DOHH2 (cell line): ENCODE measurements around the gene NPAS3.

Experiments used
- H3F3A ChIP-seq: fragments of 200-600 bp; sonication (generic), shearing (Covaris generic); 2 replicates; pipeline ENCODE4 v1.6.0; 2016; ENCODE audit warnings: antibody characterized with exemption, mild to moderate bottlenecking; ENCODE audit not compliant: control insufficient read depth, insufficient read depth
- H3K27ac ChIP-seq: fragments of 200-600 bp; sonication (generic); 2 replicates; pipeline ENCODE4 v1.5.1; 2014; ENCODE audit warnings: low read depth, mild to moderate bottlenecking, low read length, moderate library complexity
- H3K27me3 ChIP-seq: fragments of 200-600 bp; sonication (generic); 2 replicates; pipeline ENCODE4 v1.6.1; 2014; ENCODE audit warnings: mild to moderate bottlenecking, low read length, mixed read lengths; ENCODE audit not compliant: control insufficient read depth
- H3K36me3 ChIP-seq: fragments of 200-600 bp; sonication (generic); 2 replicates; pipeline ENCODE4 v1.6.1; 2014; ENCODE audit warnings: mild to moderate bottlenecking, low read length, moderate library complexity, mixed read lengths; ENCODE audit not compliant: control insufficient read depth
- H3K4me1 ChIP-seq: fragments of 200-600 bp; sonication (generic); 2 replicates; pipeline ENCODE4 v1.6.1; 2014; ENCODE audit warnings: mild to moderate bottlenecking, low read length, mixed read lengths; ENCODE audit not compliant: control insufficient read depth
- H3K4me2 ChIP-seq: fragments of 200-600 bp; sonication (generic); 2 replicates; pipeline ENCODE4 v1.6.0; 2014; ENCODE audit warnings: mild to moderate bottlenecking, low read length, moderate library complexity
- H3K4me3 ChIP-seq: fragments of 200-600 bp; sonication (generic); 2 replicates; pipeline ENCODE4 v1.5.1; 2014; ENCODE audit warnings: mild to moderate bottlenecking, low read length, mixed read lengths
- H3K79me2 ChIP-seq: fragments of 200-600 bp; sonication (generic); 2 replicates; pipeline ENCODE4 v1.6.1; 2014; ENCODE audit warnings: mild to moderate bottlenecking, low read length, mixed read lengths; ENCODE audit not compliant: control insufficient read depth
- H3K9me2 ChIP-seq: fragments of 200-600 bp; sonication (generic); replicated peaks from 2 replicates; pipeline ENCODE4 v1.6.1; 2014; ENCODE audit warnings: mild to moderate bottlenecking, low read length, mixed read lengths; ENCODE audit not compliant: control insufficient read depth
- H3K9me3 ChIP-seq: fragments of 200-600 bp; sonication (generic); 2 replicates; pipeline ENCODE4 v1.6.1; 2014; ENCODE audit warnings: antibody characterized with exemption, low read length, mixed read lengths; ENCODE audit not compliant: control insufficient read depth, insufficient read depth
- H4K20me1 ChIP-seq: fragments of 200-600 bp; sonication (generic); 2 replicates; pipeline ENCODE4 v1.6.0; 2014; ENCODE audit warnings: low read depth, mild to moderate bottlenecking, antibody characterized with exemption, low read length, moderate library complexity; ENCODE audit not compliant: control insufficient read depth, insufficient read depth
- EZH2phosphoT487 ChIP-seq: fragments of 200-600 bp; sonication (generic); IDR thresholded peaks from 2 replicates; pipeline ENCODE4 v1.6.1; 2017; ENCODE audit warnings: borderline replicate concordance, mild to moderate bottlenecking, antibody characterized with exemption, low read length, moderate library complexity, mixed read lengths
- TF ChIP-seq, protein P1 (sequence below): fragments of 200-600 bp; sonication (generic); IDR thresholded peaks from one replicate; pipeline ENCODE4 v1.5.1; 2014; ENCODE audit warnings: antibody characterized with exemption, mild to moderate bottlenecking, low read depth, low read length; ENCODE audit not compliant: poor library complexity, severe bottlenecking

Gene NPAS3

GRCh38 chr14:33567023-33567728, 628.5 kb downstream of the NPAS3 start:
- no peak for TF ChIP-seq EZH2phosphoT487
- TF ChIP-seq, protein P1, sequence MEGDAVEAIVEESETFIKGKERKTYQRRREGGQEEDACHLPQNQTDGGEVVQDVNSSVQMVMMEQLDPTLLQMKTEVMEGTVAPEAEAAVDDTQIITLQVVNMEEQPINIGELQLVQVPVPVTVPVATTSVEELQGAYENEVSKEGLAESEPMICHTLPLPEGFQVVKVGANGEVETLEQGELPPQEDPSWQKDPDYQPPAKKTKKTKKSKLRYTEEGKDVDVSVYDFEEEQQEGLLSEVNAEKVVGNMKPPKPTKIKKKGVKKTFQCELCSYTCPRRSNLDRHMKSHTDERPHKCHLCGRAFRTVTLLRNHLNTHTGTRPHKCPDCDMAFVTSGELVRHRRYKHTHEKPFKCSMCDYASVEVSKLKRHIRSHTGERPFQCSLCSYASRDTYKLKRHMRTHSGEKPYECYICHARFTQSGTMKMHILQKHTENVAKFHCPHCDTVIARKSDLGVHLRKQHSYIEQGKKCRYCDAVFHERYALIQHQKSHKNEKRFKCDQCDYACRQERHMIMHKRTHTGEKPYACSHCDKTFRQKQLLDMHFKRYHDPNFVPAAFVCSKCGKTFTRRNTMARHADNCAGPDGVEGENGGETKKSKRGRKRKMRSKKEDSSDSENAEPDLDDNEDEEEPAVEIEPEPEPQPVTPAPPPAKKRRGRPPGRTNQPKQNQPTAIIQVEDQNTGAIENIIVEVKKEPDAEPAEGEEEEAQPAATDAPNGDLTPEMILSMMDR = no peak
- no peak overlapping the region for H3K4me2 ChIP-seq
- peaks cover 4% of the 10 kb centered on the region; the same call in 1 of the 2 replicates for H3K9me3 ChIP-seq

DNA sequence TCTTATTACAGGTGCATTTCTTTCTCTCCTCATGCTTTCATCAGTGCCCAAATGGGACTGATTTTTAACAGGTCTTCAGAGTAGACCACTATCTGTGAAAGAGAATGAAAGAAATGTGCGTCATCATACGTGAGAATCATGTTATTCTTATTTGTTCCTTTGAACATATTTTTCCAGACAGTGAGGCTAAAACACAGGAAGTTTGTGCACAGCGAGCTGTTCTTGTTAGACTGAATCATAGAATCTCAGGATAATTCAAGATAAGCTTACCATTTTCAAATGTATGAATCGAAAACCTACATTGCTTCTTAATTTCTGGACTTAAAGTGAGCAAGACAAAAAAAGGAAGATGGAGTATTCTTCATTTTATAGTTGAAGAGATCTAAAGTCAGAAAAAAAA, 629.1 kb downstream of the NPAS3 start:
- Histone ChIP-seq H3K9me2 (no peaks in the 10 kb centered on the region), H3K4me1 (no peaks in the 10 kb centered on the region), H3K4me2 (no peak overlapping the region), H3F3A (no peaks in the 10 kb centered on the region), H3K9me3 (peaks cover 4% of the 10 kb centered on the region; the same call in 1 of the 2 replicates), H4K20me1 (no peaks in the 10 kb centered on the region), H3K27me3 (no peaks in the 10 kb centered on the region), H3K79me2 (no peaks in the 10 kb centered on the region), H3K4me3 (no peak overlapping the region), H3K27ac (no peak overlapping the region), H3K36me3 (no peaks in the 10 kb centered on the region)
- no peak for TF ChIP-seq EZH2phosphoT487
- TF ChIP-seq, protein P1 = no peak

More at GRCh38 chr14:33567023-33567728, 628.5 kb downstream of the NPAS3 start:
- Histone ChIP-seq H3K36me3 (no peaks in the 10 kb centered on the region), H3K27ac (no peak overlapping the region), H3K9me2 (no peaks in the 10 kb centered on the region), H3K4me1 (no peaks in the 10 kb centered on the region), H3K79me2 (no peaks in the 10 kb centered on the region), H4K20me1 (no peaks in the 10 kb centered on the region), H3K27me3 (no peaks in the 10 kb centered on the region), H3F3A (no peaks in the 10 kb centered on the region), H3K4me3 (no peak overlapping the region)

DNA sequence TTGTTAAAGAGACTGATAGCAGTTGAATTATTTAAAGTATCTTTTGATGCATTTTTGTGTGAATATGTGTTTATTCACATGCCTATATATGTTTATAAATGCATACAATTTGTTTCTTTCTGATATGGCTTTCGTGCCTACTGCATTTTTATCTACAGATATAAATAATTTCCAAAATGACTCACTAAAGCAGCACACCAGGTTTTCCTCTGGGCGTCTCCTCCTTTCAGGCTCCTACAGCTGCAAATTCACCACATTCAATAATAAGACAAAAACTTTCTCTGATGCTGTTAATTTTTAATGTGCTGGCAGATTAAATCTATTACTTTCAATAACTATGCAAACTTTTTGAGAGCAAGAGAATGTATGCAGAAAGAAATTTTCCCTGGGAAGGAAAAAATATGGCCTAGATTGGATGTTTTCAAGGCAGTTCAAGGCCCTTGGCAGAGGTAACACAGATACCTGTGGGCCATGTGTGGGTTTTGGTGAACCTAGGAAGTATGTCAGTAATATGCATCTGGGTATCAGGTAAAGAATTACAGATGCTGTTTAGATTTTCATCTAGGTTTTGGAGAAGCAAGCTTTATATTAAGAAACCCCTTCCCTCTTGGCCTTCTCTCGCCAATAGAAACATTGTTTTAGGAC, 630.4 kb downstream of the NPAS3 start:
- TF ChIP-seq, protein P1 = no peak
- TF ChIP-seq EZH2phosphoT487 = no peak
- H4K20me1 ChIP-seq = no peaks in the 10 kb centered on the region
- no peaks in the 10 kb centered on the region for H3F3A ChIP-seq
- H3K36me3 ChIP-seq = no peaks in the 10 kb centered on the region
- H3K4me3 ChIP-seq = no peak overlapping the region
- peaks cover 4% of the 10 kb centered on the region; the same call in 1 of the 2 replicates for H3K9me3 ChIP-seq
- no peaks in the 10 kb centered on the region for H3K27me3 ChIP-seq
- H3K79me2 ChIP-seq = no peaks in the 10 kb centered on the region
- no peaks in the 10 kb centered on the region for H3K4me1 ChIP-seq
- H3K4me2 ChIP-seq = no peak overlapping the region
- no peak overlapping the region for H3K27ac ChIP-seq
- no peaks in the 10 kb centered on the region for H3K9me2 ChIP-seq
